ENCODE results near the gene PCBP3. TPM values are rescaled to one million over a fixed set of nuclear protein-coding genes. Genes with fewer than 3 reads are reported as not detected.

The PCBP3 gene
- total RNA-seq, 4 donors from 2014 or later, result 0.13 to 0.26 TPM; not detected in 2

- Histone ChIP-seq H3K27ac (no peak overlapping the region), H3K36me3 (no peaks in the 10 kb centered on the region), H3K4me3 (no peak overlapping the region), H3K27me3 (peaks cover 0 to 9% (median 3%) of the 10 kb centered on the region in 3 donors), H3K4me1 (no peaks in the 10 kb centered on the region), H3K9me3 (no peaks in the 10 kb centered on the region)
- DNase-seq (no peak), ATAC-seq (no peak)
- TF ChIP-seq POLR2A (IDR thresholded peaks at IDR 0.05) (no peak), CTCF (IDR thresholded peaks at IDR 0.05 in 4 of 5, conservative IDR thresholded peaks at IDR 0.05 in 1 of 5) (no peak)
- intact Hi-C loops (cut with DNase I; ENCODE audit: low total_unique reads), result no loop called here
- in situ Hi-C loops (cut with MboI; ENCODE audit: low sequenced_read_pairs in 4 of 4), result no loop called here
These were observed 282.8 kb downstream of the PCBP3 start for GRCh38 chr21:45926281-45926680.

- DNase-seq, result no peak
- no peak for ATAC-seq
- intact Hi-C loops (cut with DNase I; ENCODE audit: low total_unique reads), result no loop called here
These were observed 283.5 kb downstream of the PCBP3 start for GRCh38 chr21:45927032-45927431.

GRCh38 chr21:45927851-45928850 lies 284.6 kb downstream of the PCBP3 start:
- intact Hi-C loops (cut with DNase I; ENCODE audit: low total_unique reads), result no loop called here
- ATAC-seq, result no peak
- no peaks in the 10 kb centered on the region for H3K36me3 ChIP-seq

More at GRCh38 chr21:45927032-45927431, 283.5 kb downstream of the PCBP3 start:
- Histone ChIP-seq H3K4me3 (no peak overlapping the region), H3K27me3 (peaks cover 0 to 9% (median 3%) of the 10 kb centered on the region in 3 donors), H3K27ac (no peak overlapping the region), H3K36me3 (no peaks in the 10 kb centered on the region), H3K9me3 (no peaks in the 10 kb centered on the region), H3K4me1 (no peaks in the 10 kb centered on the region)
- in situ Hi-C loops (cut with MboI; ENCODE audit: low sequenced_read_pairs in 4 of 4), result no loop called here
- no peak for TF ChIP-seq CTCF (IDR thresholded peaks at IDR 0.05 in 4 of 5, conservative IDR thresholded peaks at IDR 0.05 in 1 of 5)
- TF ChIP-seq POLR2A (IDR thresholded peaks at IDR 0.05), result no peak

GRCh38 chr21:45929449-45929848 lies 285.9 kb downstream of the PCBP3 start:
- Histone ChIP-seq H3K9me3 (no peaks in the 10 kb centered on the region), H3K27me3 (peaks cover 0 to 9% (median 3%) of the 10 kb centered on the region in 3 donors), H3K4me3 (no peak overlapping the region), H3K36me3 (no peaks in the 10 kb centered on the region), H3K27ac (no peak overlapping the region), H3K4me1 (no peaks in the 10 kb centered on the region)
- ATAC-seq (no peak), DNase-seq (no peak)
- intact Hi-C loops (cut with DNase I; ENCODE audit: low total_unique reads), result no loop called here
- TF ChIP-seq CTCF (IDR thresholded peaks at IDR 0.05 in 4 of 5, conservative IDR thresholded peaks at IDR 0.05 in 1 of 5) (no peak), POLR2A (IDR thresholded peaks at IDR 0.05) (no peak)
- in situ Hi-C loops (cut with MboI; ENCODE audit: low sequenced_read_pairs in 4 of 4), result no loop called here

More at GRCh38 chr21:45927851-45928850, 284.6 kb downstream of the PCBP3 start:
- DNase-seq, result no peak
- peaks cover 0 to 9% (median 3%) of the 10 kb centered on the region in 3 donors for H3K27me3 ChIP-seq
- in situ Hi-C loops (cut with MboI; ENCODE audit: low sequenced_read_pairs in 4 of 4), result no loop called here
- TF ChIP-seq POLR2A (IDR thresholded peaks at IDR 0.05) (no peak), CTCF (IDR thresholded peaks at IDR 0.05 in 4 of 5, conservative IDR thresholded peaks at IDR 0.05 in 1 of 5) (no peak)
- H3K4me3 ChIP-seq, result no peak overlapping the region
- H3K9me3 ChIP-seq, result no peaks in the 10 kb centered on the region
- no peak overlapping the region for H3K27ac ChIP-seq
- H3K4me1 ChIP-seq, result no peaks in the 10 kb centered on the region

Measured in gastrocnemius medialis (tissue), 4 donors.